ENCODE results near the gene MAGI1. TPM values are rescaled to one million over a fixed set of nuclear protein-coding genes. Genes with fewer than 3 reads are reported as not detected.
A peak's percentile ranks its signal among the peaks of the same experiment; 100 is the strongest.

The MAGI1 gene
- total and polyA plus RNA-seq, 7 donors: 10.2 to 54.0 (median 29.8) TPM

DNA sequence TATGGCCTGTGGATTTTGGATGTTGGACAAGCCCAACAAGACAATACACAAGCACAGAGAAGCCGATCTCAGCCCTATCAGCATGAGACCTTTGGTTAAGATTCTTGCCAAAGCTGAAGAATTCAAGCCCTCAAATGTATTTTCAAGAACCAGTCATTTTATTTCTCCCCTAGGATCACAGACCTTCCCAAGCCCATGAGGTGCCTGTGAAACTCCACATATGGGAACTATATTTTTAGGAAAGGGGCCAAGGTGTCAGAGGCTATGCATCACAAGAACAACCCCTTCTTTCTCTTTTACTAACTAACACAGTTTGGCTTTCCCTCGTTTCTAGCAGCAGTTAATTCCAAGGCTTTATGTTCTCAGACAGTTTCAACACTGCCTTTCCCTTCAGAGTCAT lies 364.5 kb downstream of the MAGI1 start:
- Histone ChIP-seq H3K27ac (no peak overlapping the region), H3K4me1 (no peaks in the 10 kb centered on the region), H3K36me3 (no peaks in the 10 kb centered on the region), H3K27me3 (no peaks in the 10 kb centered on the region), H3K4me3 (no peak overlapping the region), H3K9me3 (no peaks in the 10 kb centered on the region)
- no peak for TF ChIP-seq POLR2AphosphoS5 (IDR thresholded peaks at IDR 0.05)
- no peak for TF ChIP-seq POLR2A (IDR thresholded peaks at IDR 0.05)
- no peak for TF ChIP-seq CTCF (IDR thresholded peaks at IDR 0.05)
- no peak for TF ChIP-seq EP300 (IDR thresholded peaks at IDR 0.05)
- intact Hi-C loops (cut with DNase I): loop anchor here (5.0 kb wide), 1 partner anchor 1147 kb away; no protein-coding TSS in a partner anchor
- 68% methylated on average over 2 of the region's 2 CpGs for WGBS, 2 donors
- DNase-seq: no peak

DNA sequence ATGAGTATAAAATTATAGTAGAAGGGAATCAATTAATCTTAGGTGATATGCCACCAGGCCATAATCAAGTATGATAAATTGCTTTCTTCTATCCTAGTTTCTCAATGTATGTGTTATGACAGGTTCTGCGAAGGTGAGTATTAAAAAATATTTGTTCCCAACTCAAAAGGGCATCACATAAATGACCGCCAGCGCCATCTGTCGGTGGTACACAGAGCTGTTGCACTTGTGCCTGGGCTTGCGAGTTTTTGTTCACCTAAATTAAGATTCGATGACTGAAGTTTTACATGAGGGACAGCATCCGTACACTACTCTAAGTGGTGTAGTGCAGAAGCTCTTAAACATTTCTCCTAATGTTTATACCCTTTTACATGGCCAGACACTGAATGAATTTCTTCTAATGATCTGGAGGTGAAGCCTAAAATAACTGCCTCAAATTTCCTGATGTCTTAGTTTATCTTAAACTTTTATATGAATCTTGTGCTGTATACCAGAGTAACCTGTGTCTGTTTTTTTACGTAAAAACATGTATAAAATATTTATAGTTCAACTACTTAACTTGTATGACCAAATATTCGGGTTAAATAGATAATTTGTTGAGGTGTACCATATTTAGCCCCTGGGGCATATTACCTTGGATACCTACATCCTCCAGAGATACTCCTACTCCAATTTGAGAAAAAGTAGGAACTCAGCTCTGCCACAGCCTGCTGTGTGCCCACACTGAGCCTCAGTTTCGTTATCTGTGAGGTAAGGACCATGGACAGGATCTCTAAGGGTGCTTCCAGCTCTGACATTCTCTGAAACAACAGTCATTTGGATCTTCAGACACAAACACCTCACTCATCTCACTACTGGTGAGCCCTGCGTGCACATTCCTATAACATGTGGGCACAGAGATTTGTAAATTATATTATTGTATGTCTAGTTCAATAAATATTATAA lies 365.6 kb downstream of the MAGI1 start:
- intact Hi-C loops (cut with DNase I): loop anchor here (2.0 to 5.0 kb wide), 2 partner anchors 232 to 1146 kb away; no protein-coding TSS in a partner anchor
- DNase-seq: peak; percentile 71
- H3K27ac ChIP-seq: no peak overlapping the region
- H3K36me3 ChIP-seq: no peaks in the 10 kb centered on the region
- H3K4me3 ChIP-seq: no peak overlapping the region
- no peak for TF ChIP-seq EP300 (IDR thresholded peaks at IDR 0.05)
- peak; percentile 21 to 86 (median 56) for TF ChIP-seq CTCF (IDR thresholded peaks at IDR 0.05)
- TF ChIP-seq POLR2A (IDR thresholded peaks at IDR 0.05): no peak
- TF ChIP-seq POLR2AphosphoS5 (IDR thresholded peaks at IDR 0.05): no peak
- no peaks in the 10 kb centered on the region for H3K27me3 ChIP-seq
- 44 to 46% methylated on average over 11 of the region's 11 CpGs for WGBS, 2 donors
- no peaks in the 10 kb centered on the region for H3K9me3 ChIP-seq
- no peaks in the 10 kb centered on the region for H3K4me1 ChIP-seq

DNA sequence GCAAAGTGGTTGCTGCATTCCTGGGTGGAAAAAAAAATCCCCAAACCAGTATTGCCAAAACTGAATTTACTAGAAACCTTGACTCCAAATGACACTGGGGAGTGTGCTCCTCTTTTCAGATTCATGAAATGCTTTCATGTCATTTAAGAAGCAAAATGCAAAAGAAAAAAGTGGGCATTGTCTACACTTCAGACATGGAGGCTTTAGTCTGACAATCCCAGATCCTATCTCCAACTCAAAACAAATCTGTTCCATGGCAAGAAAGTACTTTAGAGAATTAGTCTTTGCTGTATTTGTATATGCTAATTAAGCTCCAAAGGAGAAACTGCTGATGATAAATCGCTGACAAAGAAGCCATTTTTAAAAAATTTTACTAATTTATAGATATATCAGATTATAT lies 366.7 kb downstream of the MAGI1 start:
- intact Hi-C loops (cut with DNase I): loop anchor here (2.0 to 5.0 kb wide), 2 partner anchors 231 to 1145 kb away; no protein-coding TSS in a partner anchor
- DNase-seq: no peak
- no peaks in the 10 kb centered on the region for H3K27me3 ChIP-seq
- no peaks in the 10 kb centered on the region for H3K4me1 ChIP-seq
- no peaks in the 10 kb centered on the region for H3K9me3 ChIP-seq
- TF ChIP-seq EP300 (IDR thresholded peaks at IDR 0.05) (no peak), CTCF (IDR thresholded peaks at IDR 0.05) (no peak), POLR2AphosphoS5 (IDR thresholded peaks at IDR 0.05) (no peak), POLR2A (IDR thresholded peaks at IDR 0.05) (no peak)
- H3K4me3 ChIP-seq: no peak overlapping the region
- WGBS, 2 donors: 75 to 93% methylated on average over 1 of the region's 1 CpG
- H3K27ac ChIP-seq: no peak overlapping the region
- H3K36me3 ChIP-seq: no peaks in the 10 kb centered on the region

- Histone ChIP-seq H3K4me3 (no peak overlapping the region), H3K4me1 (no peaks in the 10 kb centered on the region), H3K27me3 (no peaks in the 10 kb centered on the region), H3K36me3 (no peaks in the 10 kb centered on the region), H3K27ac (no peak overlapping the region), H3K9me3 (no peaks in the 10 kb centered on the region)
- intact Hi-C loops (cut with DNase I): loop anchor here (5.0 kb wide), 1 partner anchor 1144 kb away; no protein-coding TSS in a partner anchor
- DNase-seq: no peak
- TF ChIP-seq POLR2AphosphoS5 (IDR thresholded peaks at IDR 0.05) (no peak), EP300 (IDR thresholded peaks at IDR 0.05) (no peak), POLR2A (IDR thresholded peaks at IDR 0.05) (no peak), CTCF (IDR thresholded peaks at IDR 0.05) (no peak)
- WGBS, 2 donors: 77 to 90% methylated on average over 3 of the region's 3 CpGs
These were observed 367.7 kb downstream of the MAGI1 start for GRCh38 chr3:65671004-65671403.
